H1 (cell line): ENCODE results near the gene SNTG2. TPM values are rescaled to one million over a fixed set of nuclear protein-coding genes. Genes with fewer than 3 reads are reported as not detected.

Source experiments
- CHD1 ChIP-seq: IDR thresholded peaks from 2 replicates; pipeline ENCODE4 v1.6.1; 2012; ENCODE audit warnings: low read depth, low read length, improper control_type of control experiment
- CREB1 ChIP-seq: IDR thresholded peaks from 2 replicates; pipeline ENCODE4 v1.6.1; 2012; ENCODE audit warnings: inconsistent platforms
- EGR1 ChIP-seq: IDR thresholded peaks from 2 replicates; pipeline ENCODE4 v1.6.1; 2011; ENCODE audit warnings: low read depth, low read length, borderline replicate concordance
- HDAC6 ChIP-seq: IDR thresholded peaks from one replicate; pipeline ENCODE4 v1.7.1; 2012; ENCODE audit warnings: low read depth, mild to moderate bottlenecking, inconsistent platforms, low read length, moderate library complexity
- JUN ChIP-seq: IDR thresholded peaks from 2 replicates; pipeline ENCODE4 v1.6.1; 2011; ENCODE audit warnings: low read depth, mild to moderate bottlenecking, improper control_type of control experiment, low read length
- NRF1 ChIP-seq: IDR thresholded peaks from 2 replicates; pipeline ENCODE4 v1.6.1; 2011; ENCODE audit warnings: mild to moderate bottlenecking, low read depth, low read length, improper control_type of control experiment
- POLR2AphosphoS5 ChIP-seq: IDR thresholded peaks from 2 replicates; pipeline ENCODE4 v1.6.1; 2011; ENCODE audit warnings: low read depth, low read length
- SAP30 ChIP-seq: fragments of 300-600 bp; sonication (generic); IDR thresholded peaks from 2 replicates; pipeline ENCODE4 v1.7.1; 2012; ENCODE audit warnings: low read length, moderate library complexity, mild to moderate bottlenecking, inconsistent platforms; ENCODE audit not compliant: insufficient read depth, insufficient replicate concordance
- SRF ChIP-seq: IDR thresholded peaks from 2 replicates; pipeline ENCODE4 v1.6.1; 2011; ENCODE audit warnings: mild to moderate bottlenecking, low read depth, low read length, moderate library complexity
- polyA plus RNA-seq, 7 experiments: library from polyadenylated mRNA; depleted of rRNA in 3 of 7; stranded (reverse) in 5 of 7; unstranded in 2 of 7; fragments of >200 nt in 5 of 7; fragments of 200-250 nt in 2 of 7; gene quantifications; 1 replicate in 5 of 7; 2 replicates in 1 of 7; 4 replicates in 1 of 7; pipeline versions ENCODE4 v1.2.1 to v1.2.3, GENCODE V29; 2011 to 2013; ENCODE audit warnings: missing spikeins in 2 of 7, mixed read lengths in 2 of 7
- total RNA-seq: library from RNA; stranded (reverse); fragmentation: NEBNext Ultra II Directional; extraction: Animal tissue kit (Norgen Biotek cat#: 25700); gene quantifications from 2 replicates; pipeline ENCODE4 v1.2.1, GENCODE V29; 2021

SNTG2 gene
- total and polyA plus RNA-seq, 2 of the 8 experiments (the other 6 are each of a cell fraction or from before 2014, with no cell fraction given), result 6.6 to 18.1 TPM

GRCh38 chr2:1024981-1025380 lies 74.3 kb downstream of the SNTG2 start (continued):
- TF ChIP-seq CREB1 (no peak), CHD1 (no peak), EGR1 (no peak), JUN (no peak), SRF (no peak), POLR2AphosphoS5 (no peak), NRF1 (no peak), SAP30 (no peak), HDAC6 (no peak)
